Transverse colon (tissue), 4 donors: ENCODE results near the gene SLAMF7. TPM values are rescaled to one million over a fixed set of nuclear protein-coding genes. Genes with fewer than 3 reads are reported as not detected.

ENCODE experiments used
- DNase-seq: peaks from one replicate; pipeline ENCODE4 v3.0.0-alpha.2; 2019
- H3K27ac ChIP-seq, 4 donors: fragments of 200-600 bp; sonication (generic); 2 replicates each; pipeline ENCODE4 v1.5.1; 2016 to 2018; ENCODE audit warnings: inconsistent platforms in 4 of 4
- H3K27me3 ChIP-seq: fragments of 200-600 bp; sonication (generic); 2 replicates; pipeline ENCODE4 v1.5.1; 2017; ENCODE audit warnings: inconsistent platforms
- H3K36me3 ChIP-seq, 4 donors: fragments of 200-600 bp; sonication (generic); 2 replicates each; pipeline ENCODE4 v1.5.1; 2017 to 2019; ENCODE audit warnings: inconsistent platforms in 4 of 4
- H3K4me1 ChIP-seq, 4 donors: fragments of 200-600 bp; sonication (generic); 2 replicates each; pipeline ENCODE4 v1.5.1; 2017 to 2020; ENCODE audit warnings: inconsistent platforms in 4 of 4
- H3K4me3 ChIP-seq, 4 donors: fragments of 200-600 bp; sonication (generic); 1 replicate in 1 of 4; 2 replicates in 3 of 4; pipeline versions ENCODE4 v1.5.1 to v1.6.1; 2017 to 2019; ENCODE audit warnings: inconsistent platforms in 4 of 4
- H3K9me3 ChIP-seq, 2 donors: fragments of 200-600 bp; sonication (generic); 2 replicates each; pipeline ENCODE4 v1.5.1; 2017 to 2019; ENCODE audit warnings: inconsistent platforms in 2 of 2
- CTCF ChIP-seq, 5 experiments: fragments of 200-600 bp in 3 of 5; fragments of 450-650 bp in 2 of 5; sonication (generic) in 3 of 5; IDR thresholded peaks; 1 replicate in 2 of 5; 2 replicates in 3 of 5; pipeline ENCODE4 v1.5.1; 2016 to 2017; ENCODE audit warnings: antibody characterized with exemption in 5 of 5, inconsistent platforms in 3 of 5, mild to moderate bottlenecking in 2 of 5, moderate library complexity in 1 of 5
- EP300 ChIP-seq: sonication (generic); formaldehyde crosslinking; IDR thresholded peaks from one replicate; pipeline ENCODE4 v1.6.1; 2017; ENCODE audit warnings: antibody characterized with exemption, low read depth
- POLR2A ChIP-seq: fragments of 450-650 bp; IDR thresholded peaks from one replicate; pipeline ENCODE4 v1.6.1; 2016; ENCODE audit warnings: antibody characterized with exemption, mild to moderate bottlenecking, moderate library complexity
- POLR2AphosphoS5 ChIP-seq, 3 donors: sonication (generic); formaldehyde crosslinking; IDR thresholded peaks; one replicate each; pipeline ENCODE4 v1.6.1; 2016; ENCODE audit warnings: antibody characterized with exemption in 3 of 3
- WGBS, 2 donors: methylation state at CpG; one replicate each; pipeline ENCODE4 v1.1.5; 2018; ENCODE audit warnings: low coverage in 1 of 2; 5-methylcytosine and 5-hydroxymethylcytosine counted together
- in situ Hi-C, 4 donors: fragments of 200-750 bp; cut with MboI; loops; one replicate each; pipeline versions ENCODE4 v1.15.0 to v1.15.1; 2017; ENCODE audit warnings: low sequenced_read_pairs in 3 of 4, low pct_ligation_motif_present in 1 of 4, low pct_unique_long_range_greater_than_20kb in 1 of 4
- intact Hi-C: fragments of 100-400 bp; cut with DNase I; formaldehyde crosslinking; loops from one replicate; pipeline ENCODE4 v1.15.1; 2023; ENCODE audit warnings: low total_unique reads
- total RNA-seq, 4 donors: library from RNA; depleted of rRNA; stranded (reverse); fragments of >200 nt; gene quantifications; one replicate each; pipeline ENCODE4 v1.1.0, GENCODE V29; 2016

The SLAMF7 gene
- total RNA-seq, 4 donors from 2014 or later = 0.20 to 15.4 (median 2.7) TPM; not detected in 1

- no peaks in the 10 kb centered on the region for H3K36me3 ChIP-seq
- intact Hi-C loops (no loop called here), in situ Hi-C loops (no loop called here)
- 60 to 63% methylated on average over 5 of the region's 5 CpGs for WGBS, 2 donors
- H3K9me3 ChIP-seq = no peaks in the 10 kb centered on the region
- H3K4me1 ChIP-seq = no peaks in the 10 kb centered on the region
- no peak for DNase-seq
- H3K27me3 ChIP-seq = no peaks in the 10 kb centered on the region
- H3K4me3 ChIP-seq = no peak overlapping the region
- TF ChIP-seq POLR2A (no peak), POLR2AphosphoS5 (IDR thresholded peaks at IDR 0.05) (no peak), CTCF (IDR thresholded peaks at IDR 0.05) (no peak), EP300 (no peak)
- H3K27ac ChIP-seq = no peak overlapping the region
Measured at GRCh38 chr1:160755911-160756848, 17.1 kb downstream of the SLAMF7 start.

- in situ Hi-C loops = no loop called here
- Histone ChIP-seq H3K27ac (no peak overlapping the region), H3K4me3 (no peak overlapping the region), H3K36me3 (no peaks in the 10 kb centered on the region), H3K9me3 (no peaks in the 10 kb centered on the region), H3K4me1 (no peaks in the 10 kb centered on the region), H3K27me3 (no peaks in the 10 kb centered on the region)
- intact Hi-C loops = no loop called here
- TF ChIP-seq EP300 = no peak
- no peak for TF ChIP-seq POLR2A
- TF ChIP-seq CTCF (IDR thresholded peaks at IDR 0.05) = no peak
- no peak for TF ChIP-seq POLR2AphosphoS5 (IDR thresholded peaks at IDR 0.05)
- 71 to 81% methylated on average over 1 to 2 of the region's 2 CpGs for WGBS, 2 donors
- DNase-seq = no peak
Measured at GRCh38 chr1:160756849-160757201, 17.8 kb downstream of the SLAMF7 start.

- Histone ChIP-seq H3K4me1 (no peaks in the 10 kb centered on the region), H3K27ac (no peak overlapping the region), H3K9me3 (no peaks in the 10 kb centered on the region), H3K36me3 (no peaks in the 10 kb centered on the region), H3K27me3 (no peaks in the 10 kb centered on the region), H3K4me3 (no peak overlapping the region)
- no peak for DNase-seq
- TF ChIP-seq EP300 (no peak), CTCF (IDR thresholded peaks at IDR 0.05) (no peak), POLR2A (no peak), POLR2AphosphoS5 (IDR thresholded peaks at IDR 0.05) (no peak)
- in situ Hi-C loops = no loop called here
- WGBS, 2 donors = 92 to 100% methylated on average over 2 of the region's 2 CpGs
- intact Hi-C loops = no loop called here
Measured at GRCh38 chr1:160758521-160758920, 19.5 kb downstream of the SLAMF7 start.

GRCh38 chr1:160759740-160760139 is 20.7 kb downstream of the SLAMF7 start:
- in situ Hi-C loops = loop anchor here in 1 of 4 donors (10.0 kb wide), 1 partner anchor 75 kb away; no protein-coding TSS in a partner anchor
- no peak overlapping the region for H3K4me3 ChIP-seq

More at GRCh38 chr1:160759740-160760139, 20.7 kb downstream of the SLAMF7 start:
- DNase-seq = no peak
- Histone ChIP-seq H3K36me3 (no peaks in the 10 kb centered on the region), H3K9me3 (no peaks in the 10 kb centered on the region), H3K4me1 (no peaks in the 10 kb centered on the region), H3K27me3 (no peaks in the 10 kb centered on the region), H3K27ac (no peak overlapping the region)
- TF ChIP-seq POLR2A (no peak), CTCF (IDR thresholded peaks at IDR 0.05) (no peak), EP300 (no peak), POLR2AphosphoS5 (IDR thresholded peaks at IDR 0.05) (no peak)
- intact Hi-C loops = no loop called here
